Mesendoderm (in vitro differentiated cells): ENCODE results near the gene TRMT61A.

Source experiments
- DNase-seq: peaks from one replicate; pipeline ENCODE4 v3.0.0; 2013
- H2AK5ac ChIP-seq: 2 replicates; pipeline ENCODE4 v1.6.1; 2013; ENCODE audit warnings: low read length, inconsistent platforms
- H2BK120ac ChIP-seq: 2 replicates; pipeline ENCODE4 v1.6.1; 2013; ENCODE audit warnings: low read depth, mild to moderate bottlenecking, low read length, moderate library complexity, mixed read lengths
- H2BK15ac ChIP-seq: replicated peaks from 2 replicates; pipeline ENCODE4 v1.6.1; 2013; ENCODE audit warnings: low read depth, mild to moderate bottlenecking, moderate library complexity
- H2BK5ac ChIP-seq: 2 replicates; pipeline ENCODE4 v1.6.1; 2013; ENCODE audit warnings: low read length, inconsistent platforms
- H3K18ac ChIP-seq: 2 replicates; pipeline ENCODE4 v1.6.1; 2013; ENCODE audit warnings: mild to moderate bottlenecking, low read length, mixed read lengths
- H3K23ac ChIP-seq: one replicate; pipeline ENCODE4 v1.6.1; 2013; ENCODE audit warnings: low read length
- H3K27ac ChIP-seq: 2 replicates; pipeline ENCODE4 v1.5.1; 2013; ENCODE audit warnings: low read depth, mild to moderate bottlenecking, inconsistent platforms, low read length, moderate library complexity
- H3K27me3 ChIP-seq: 2 replicates; pipeline ENCODE4 v1.6.1; 2013; ENCODE audit warnings: low read length, control low read depth, mild to moderate bottlenecking, inconsistent platforms; ENCODE audit not compliant: insufficient read depth, poor library complexity
- H3K36me3 ChIP-seq: 2 replicates; pipeline ENCODE4 v1.6.1; 2013; ENCODE audit warnings: low read length, inconsistent platforms; ENCODE audit not compliant: control insufficient read depth, insufficient read depth
- H3K4ac ChIP-seq: one replicate; pipeline ENCODE4 v1.6.1; 2013; ENCODE audit warnings: low read depth, mild to moderate bottlenecking, low read length, moderate library complexity
- H3K4me1 ChIP-seq: 2 replicates; pipeline ENCODE4 v1.6.1; 2013; ENCODE audit warnings: low read depth, low read length, inconsistent platforms; ENCODE audit not compliant: control insufficient read depth
- H3K4me2 ChIP-seq: 2 replicates; pipeline ENCODE4 v1.6.1; 2013; ENCODE audit warnings: low read length
- H3K4me3 ChIP-seq: 2 replicates; pipeline ENCODE4 v1.5.1; 2013; ENCODE audit warnings: mild to moderate bottlenecking, low read length
- H3K56ac ChIP-seq: one replicate; pipeline ENCODE4 v1.6.1; 2013; ENCODE audit warnings: low read length
- H3K79me1 ChIP-seq: 2 replicates; pipeline ENCODE4 v1.6.1; 2013; ENCODE audit warnings: low read length, inconsistent platforms
- H3K79me2 ChIP-seq: 2 replicates; pipeline ENCODE4 v1.6.1; 2013; ENCODE audit warnings: mild to moderate bottlenecking, low read length; ENCODE audit not compliant: control insufficient read depth, insufficient read depth
- H3K9ac ChIP-seq: 2 replicates; pipeline ENCODE4 v1.6.1; 2013; ENCODE audit warnings: low read length, inconsistent platforms
- H4K5ac ChIP-seq: one replicate; pipeline ENCODE4 v1.6.1; 2013; ENCODE audit warnings: low read length
- H4K8ac ChIP-seq: one replicate; pipeline ENCODE4 v1.6.1; 2013; ENCODE audit warnings: low read depth, mild to moderate bottlenecking, control low read depth, low read length, moderate library complexity
- WGBS: extraction: QIAGEN DNeasy Blood & Tissue Kit; methylation state at CpG from one replicate; pipeline ENCODE4 v1.1.7; 2013; ENCODE audit warnings: low lambda C conversion rate, missing lambda C conversion rate; ENCODE audit not compliant: insufficient coverage; ENCODE audit errors: extremely low coverage; 5-methylcytosine and 5-hydroxymethylcytosine counted together

TRMT61A gene

DNA sequence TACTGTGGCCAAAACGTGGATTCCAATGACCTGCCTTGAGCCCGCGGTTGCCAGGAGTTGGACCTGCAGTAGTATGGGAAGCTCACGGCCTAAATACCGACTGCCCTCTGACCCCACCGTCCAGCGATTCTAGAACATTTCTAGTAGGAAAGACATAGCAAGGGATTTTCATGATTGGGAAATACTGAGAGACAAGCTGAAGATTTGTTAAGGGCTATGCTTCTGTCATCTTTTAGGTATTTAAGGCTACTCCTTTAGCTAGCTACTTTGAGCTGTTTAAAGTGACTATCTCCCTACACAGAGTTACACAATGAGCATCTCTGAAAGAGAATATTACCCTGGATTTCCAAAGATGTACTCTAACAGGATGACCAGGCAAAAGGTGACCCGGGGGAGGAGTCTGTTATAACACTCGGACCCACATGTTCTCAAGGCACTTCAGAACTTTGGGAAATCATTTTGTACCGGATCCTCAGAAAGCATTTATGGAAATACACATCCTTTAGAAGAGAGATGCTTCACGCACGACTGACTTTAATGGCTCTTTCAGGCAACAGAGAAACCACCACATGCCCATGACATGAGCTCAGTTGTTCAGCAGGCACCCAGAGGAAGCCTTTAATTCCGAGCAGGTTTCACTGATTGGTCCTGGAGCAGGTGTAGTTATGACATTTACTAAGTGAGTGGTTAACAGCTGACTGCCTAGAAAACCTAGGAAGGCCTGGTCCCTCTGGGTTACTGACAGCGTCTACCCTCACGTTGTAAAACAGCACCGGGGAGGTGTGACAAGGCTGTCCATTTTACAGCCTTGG lies 29.3 kb downstream of the TRMT61A start:
- H2BK120ac ChIP-seq = no peak overlapping the region
- peaks cover 8% of the 10 kb centered on the region for H3K36me3 ChIP-seq
- no peak overlapping the region for H3K23ac ChIP-seq
- H3K79me2 ChIP-seq = peaks cover 38% of the 10 kb centered on the region
- H3K4me2 ChIP-seq = no peak overlapping the region
- H3K27me3 ChIP-seq = no peaks in the 10 kb centered on the region
- no peak overlapping the region for H3K9ac ChIP-seq
- WGBS = no CpG with 5 or more reads among the region's 16 CpGs
- no peak overlapping the region for H3K27ac ChIP-seq
- no peak overlapping the region for H3K56ac ChIP-seq
- no peak overlapping the region for H2AK5ac ChIP-seq
- H2BK15ac ChIP-seq = no peak overlapping the region
- H4K5ac ChIP-seq = no peak overlapping the region
- no peak overlapping the region for H2BK5ac ChIP-seq
- H3K79me1 ChIP-seq = peaks cover 20% of the 10 kb centered on the region
- no peak for DNase-seq
- no peak overlapping the region for H4K8ac ChIP-seq
- H3K4me3 ChIP-seq = no peak overlapping the region
- no peak overlapping the region for H3K18ac ChIP-seq
- H3K4ac ChIP-seq = no peak overlapping the region
- H3K4me1 ChIP-seq = no peaks in the 10 kb centered on the region

DNA sequence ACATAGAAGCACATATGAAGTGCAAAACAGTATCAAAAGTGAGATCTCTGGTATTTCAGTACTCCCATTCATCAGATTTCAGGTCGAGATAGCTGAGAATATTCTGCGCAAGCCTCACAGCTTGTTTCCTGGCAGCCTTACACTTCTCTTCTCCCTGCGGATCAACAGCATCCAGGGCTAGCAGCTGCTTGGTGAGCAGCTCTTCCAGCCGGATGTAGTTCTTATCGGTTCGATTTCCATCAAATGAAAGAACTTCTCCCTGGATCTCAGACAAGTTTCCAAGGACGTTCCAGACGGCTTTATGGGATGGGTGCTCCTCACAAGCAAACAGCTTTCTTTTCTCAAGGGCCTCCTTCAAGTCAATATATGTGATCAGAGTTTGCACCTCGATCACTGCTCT lies 30.8 kb downstream of the TRMT61A start:
- Histone ChIP-seq H3K9ac (no peak overlapping the region), H3K56ac (no peak overlapping the region), H2BK15ac (no peak overlapping the region), H2BK5ac (no peak overlapping the region), H3K4me2 (no peak overlapping the region), H3K36me3 (peaks cover 8% of the 10 kb centered on the region), H3K79me2 (peaks cover 49% of the 10 kb centered on the region), H3K23ac (no peak overlapping the region), H3K4ac (no peak overlapping the region), H3K4me3 (no peak overlapping the region), H2BK120ac (no peak overlapping the region), H4K8ac (no peak overlapping the region), H4K5ac (no peak overlapping the region), H3K18ac (no peak overlapping the region), H3K4me1 (no peaks in the 10 kb centered on the region), H3K27ac (no peak overlapping the region), H2AK5ac (no peak overlapping the region), H3K79me1 (peaks cover 22% of the 10 kb centered on the region), H3K27me3 (no peaks in the 10 kb centered on the region)
- DNase-seq = no peak
- WGBS = no CpG with 5 or more reads among the region's 9 CpGs

- WGBS = no CpG with 5 or more reads among the region's 8 CpGs
- Histone ChIP-seq H3K79me1 (peaks cover 22% of the 10 kb centered on the region), H3K4ac (no peak overlapping the region), H2AK5ac (no peak overlapping the region), H3K4me3 (no peak overlapping the region), H3K18ac (no peak overlapping the region), H2BK15ac (no peak overlapping the region), H3K36me3 (peaks cover 8% of the 10 kb centered on the region), H3K56ac (no peak overlapping the region), H3K79me2 (peaks cover 50% of the 10 kb centered on the region), H3K27ac (no peak overlapping the region), H4K8ac (no peak overlapping the region), H3K23ac (no peak overlapping the region), H2BK5ac (no peak overlapping the region), H3K9ac (peak overlapping the region; percentile 97), H3K27me3 (no peaks in the 10 kb centered on the region), H2BK120ac (no peak overlapping the region), H3K4me1 (no peaks in the 10 kb centered on the region), H4K5ac (no peak overlapping the region), H3K4me2 (no peak overlapping the region)
- DNase-seq = no peak
Measured at GRCh38 chr14:103560691-103561090, 31.7 kb downstream of the TRMT61A start.

DNA sequence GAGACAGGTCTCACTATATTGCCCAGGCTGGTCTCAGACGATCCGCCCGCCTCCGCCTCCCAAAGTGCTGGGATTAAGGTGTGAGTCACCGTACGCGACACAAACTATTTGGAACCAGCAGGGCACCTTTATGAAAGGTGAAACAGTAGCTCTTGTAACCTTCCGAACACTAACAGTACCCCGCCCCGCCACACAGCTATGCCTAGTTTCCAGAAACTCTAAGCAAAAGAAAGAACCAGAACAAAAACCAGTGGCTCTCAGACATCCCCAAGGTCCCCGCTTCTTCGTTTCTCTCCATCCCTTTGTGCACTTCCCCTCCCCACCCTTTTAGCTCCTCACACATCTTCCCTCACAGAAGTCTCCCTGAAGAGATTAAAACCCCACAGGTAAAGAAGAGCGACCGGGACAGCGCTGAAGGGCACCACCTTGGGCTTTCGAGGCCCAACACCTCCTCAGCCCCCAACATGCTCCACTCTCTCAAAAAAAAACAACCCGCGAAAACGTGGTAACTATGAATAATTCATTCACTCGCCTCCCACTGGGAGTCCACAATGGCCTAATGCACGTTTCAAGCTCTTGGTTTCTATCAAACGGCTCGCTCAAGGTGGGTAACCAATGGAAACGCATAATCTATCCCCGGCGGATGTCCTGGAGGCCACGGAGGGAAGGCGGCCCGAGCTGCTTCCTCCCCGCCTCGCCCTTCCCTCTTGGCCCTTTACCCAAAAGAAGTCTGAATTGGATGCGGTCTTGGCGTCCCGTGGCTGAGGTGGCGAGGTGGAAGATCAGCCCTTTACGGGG lies 32.6 kb downstream of the TRMT61A start:
- Histone ChIP-seq H3K79me1 (peaks cover 23% of the 10 kb centered on the region), H4K5ac (no peak overlapping the region), H2BK120ac (no peak overlapping the region), H3K23ac (no peak overlapping the region), H2AK5ac (no peak overlapping the region), H4K8ac (no peak overlapping the region), H3K4me3 (peak overlapping the region; percentile 95), H3K9ac (peak overlapping the region; percentile 97), H3K27ac (peak overlapping the region; percentile 87), H3K4ac (no peak overlapping the region), H3K79me2 (peaks cover 56% of the 10 kb centered on the region), H3K36me3 (peaks cover 9% of the 10 kb centered on the region), H2BK15ac (no peak overlapping the region), H3K18ac (peak overlapping the region; percentile 52), H3K56ac (peak overlapping the region; percentile 98), H3K4me1 (no peaks in the 10 kb centered on the region), H2BK5ac (no peak overlapping the region), H3K27me3 (no peaks in the 10 kb centered on the region), H3K4me2 (peak overlapping the region; percentile 82)
- DNase-seq = peak; percentile 72
- no CpG with 5 or more reads among the region's 36 CpGs for WGBS

DNA sequence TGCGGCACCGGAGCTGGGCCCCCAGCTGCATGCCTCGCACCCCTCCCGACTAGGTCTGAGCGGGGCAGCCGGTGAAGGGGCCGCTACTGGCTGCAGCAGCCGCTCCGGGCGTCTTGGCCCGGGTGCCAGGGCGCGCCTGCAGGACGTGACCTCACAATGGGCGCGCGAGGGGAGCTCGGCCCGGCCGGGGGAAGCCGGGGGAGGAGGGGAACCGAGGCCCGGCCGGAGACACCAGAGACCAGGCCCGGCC lies 33.1 kb downstream of the TRMT61A start:
- Histone ChIP-seq H3K56ac (peak overlapping the region; percentile 98), H2BK5ac (no peak overlapping the region), H3K4ac (no peak overlapping the region), H3K79me1 (peaks cover 23% of the 10 kb centered on the region), H3K23ac (no peak overlapping the region), H3K36me3 (peaks cover 9% of the 10 kb centered on the region), H3K79me2 (peaks cover 59% of the 10 kb centered on the region), H4K5ac (no peak overlapping the region), H3K9ac (peak overlapping the region; percentile 97), H2BK15ac (no peak overlapping the region), H3K27me3 (no peaks in the 10 kb centered on the region), H3K4me3 (peak overlapping the region; percentile 95), H3K27ac (peak overlapping the region; percentile 87), H2AK5ac (no peak overlapping the region), H3K18ac (peak overlapping the region; percentile 52), H4K8ac (no peak overlapping the region), H3K4me1 (no peaks in the 10 kb centered on the region), H3K4me2 (peak overlapping the region; percentile 82), H2BK120ac (no peak overlapping the region)
- DNase-seq = no peak
- no CpG with 5 or more reads among the region's 25 CpGs for WGBS
